OCI-LY7 (cell line): ENCODE data around the gene POC5. TPM values are rescaled to one million over a fixed set of nuclear protein-coding genes. Genes with fewer than 3 reads are reported as not detected.
A peak's percentile ranks its signal among the peaks of the same experiment; 100 is the strongest.

Experiments
- BruUV-seq: library from RNA; stranded (reverse); fragments of 400-500 nt; replicated peaks from 2 replicates; lab custom pipeline; 2021; lab: Mats Ljungman, UMichigan
- CTCF ChIA-PET: fragments of 300-600 bp; sonication (Branson Sonifier 250); formaldehyde crosslinking; loops from one replicate; lab custom pipeline; 2022; ENCODE audit warnings: antibody characterized with exemption; ENCODE audit not compliant: unreplicated experiment; lab: Charles Lee
- POLR2A ChIA-PET: fragments of 300-600 bp; sonication (Branson Sonifier 250); formaldehyde crosslinking; loops from one replicate; lab custom pipeline; 2022; ENCODE audit warnings: antibody characterized with exemption; lab: Charles Lee
- DNase-seq: peaks from one replicate; pipeline ENCODE4 v3.0.0-alpha.2; 2015; ENCODE audit warnings: low spot score
- H2AFZ ChIP-seq: fragments of 200-600 bp; sonication (generic), shearing (Covaris generic); 2 replicates; pipeline ENCODE4 v1.6.1; 2014; ENCODE audit warnings: mild to moderate bottlenecking, antibody characterized with exemption, low read length, moderate library complexity
- H3K27ac ChIP-seq: fragments of 200-600 bp; sonication (generic); 2 replicates; pipeline ENCODE4 v1.5.1; 2014; ENCODE audit warnings: mixed run types, low read depth, mild to moderate bottlenecking, moderate library complexity, low read length, inconsistent platforms; ENCODE audit not compliant: poor library complexity, severe bottlenecking
- H3K36me3 ChIP-seq: fragments of 200-600 bp; sonication (generic); 2 replicates; pipeline ENCODE4 v1.6.1; 2014; ENCODE audit warnings: mild to moderate bottlenecking, antibody characterized with exemption, low read length, moderate library complexity, mixed read lengths; ENCODE audit not compliant: insufficient read depth
- H3K4me1 ChIP-seq: fragments of 200-600 bp; sonication (generic); 2 replicates; pipeline ENCODE4 v1.5.1; 2014; ENCODE audit warnings: mild to moderate bottlenecking, low read length; ENCODE audit not compliant: insufficient read depth, poor library complexity, severe bottlenecking
- H3K4me2 ChIP-seq: fragments of 200-600 bp; sonication (generic); 2 replicates; pipeline ENCODE4 v1.6.1; 2014; ENCODE audit warnings: mild to moderate bottlenecking, low read length
- H3K4me3 ChIP-seq: fragments of 200-600 bp; sonication (generic); 2 replicates; pipeline ENCODE4 v1.5.1; 2014; ENCODE audit warnings: mild to moderate bottlenecking, low read depth, low read length; ENCODE audit not compliant: poor library complexity, severe bottlenecking
- H3K79me2 ChIP-seq: fragments of 200-600 bp; sonication (generic); 2 replicates; pipeline ENCODE4 v1.6.1; 2016; ENCODE audit warnings: low read depth, mild to moderate bottlenecking, low read length, moderate library complexity, mixed read lengths; ENCODE audit not compliant: insufficient read depth
- H3K9me2 ChIP-seq: fragments of 200-600 bp; sonication (generic); 2 replicates; pipeline ENCODE4 v1.6.1; 2016; ENCODE audit warnings: mild to moderate bottlenecking, low read length, mixed read lengths; ENCODE audit not compliant: insufficient read depth
- H3K9me3 ChIP-seq: fragments of 200-600 bp; sonication (generic); 2 replicates; pipeline ENCODE4 v1.6.1; 2014; ENCODE audit warnings: mild to moderate bottlenecking, mixed run types, low read length, mixed read lengths
- H4K20me1 ChIP-seq: fragments of 200-600 bp; sonication (generic); 2 replicates; pipeline ENCODE4 v1.6.1; 2014; ENCODE audit warnings: mild to moderate bottlenecking, antibody characterized with exemption, low read length, moderate library complexity, mixed read lengths; ENCODE audit not compliant: insufficient read depth
- CTCF ChIP-seq: fragments of 200-600 bp; sonication (generic); conservative IDR thresholded peaks from 2 replicates; pipeline ENCODE4 v1.5.1; 2014; ENCODE audit warnings: mild to moderate bottlenecking, antibody characterized with exemption, low read length, moderate library complexity, mixed read lengths
- EZH2phosphoT487 ChIP-seq: fragments of 200-600 bp; sonication (generic); IDR thresholded peaks from 2 replicates; pipeline ENCODE4 v1.6.1; 2018; ENCODE audit warnings: low read depth, borderline replicate concordance, mild to moderate bottlenecking, mixed run types, antibody characterized with exemption, low read length, moderate library complexity, mixed read lengths
- intact Hi-C: fragments of 100-400 bp; cut with micrococcal nuclease; formaldehyde crosslinking; loops from one replicate; pipeline ENCODE4 v1.10.0; 2022; ENCODE audit not compliant: unreplicated experiment
- total RNA-seq, 2 experiments: library from RNA; depleted of rRNA in 1 of 2; stranded (reverse); fragments of >200 nt in 1 of 2; shearing (Covaris generic) in 1 of 2; gene quantifications; 2 replicates each; pipeline ENCODE4 v1.2.3, GENCODE V29; 2014 to 2022

POC5 gene
- total RNA-seq, 2 experiments from 2014 or later = 20.5 to 29.4 TPM

GRCh38 chr5:75671506-75671905 is 45.7 kb downstream of the POC5 start:
- Histone ChIP-seq H2AFZ (no peak overlapping the region), H3K4me3 (no peak overlapping the region), H3K9me3 (no peaks in the 10 kb centered on the region), H3K4me2 (no peak overlapping the region), H3K4me1 (no peaks in the 10 kb centered on the region), H3K27ac (no peak overlapping the region), H3K36me3 (peaks cover 43% of the 10 kb centered on the region), H3K79me2 (no peaks in the 10 kb centered on the region), H3K9me2 (no peaks in the 10 kb centered on the region), H4K20me1 (no peaks in the 10 kb centered on the region)
- BruUV-seq = TSS peak; percentile 19
- intact Hi-C loops = no loop called here
- ChIA-PET CTCF (no interaction called here), POLR2A (no interaction called here)
- no peak for DNase-seq
- TF ChIP-seq CTCF (no peak), EZH2phosphoT487 (no peak)

GRCh38 chr5:75670577-75670976 is 46.7 kb downstream of the POC5 start:
- no peak overlapping the region for H3K4me2 ChIP-seq
- no peak for TF ChIP-seq EZH2phosphoT487
- no peak overlapping the region for H3K4me3 ChIP-seq
- intact Hi-C loops = no loop called here
- no peak overlapping the region for H3K27ac ChIP-seq
- ChIA-PET POLR2A (no interaction called here), CTCF (no interaction called here)
- no TSS peak for BruUV-seq
- no peaks in the 10 kb centered on the region for H3K79me2 ChIP-seq
- H3K36me3 ChIP-seq = peaks cover 33% of the 10 kb centered on the region
- no peak for DNase-seq
- H4K20me1 ChIP-seq = no peaks in the 10 kb centered on the region
- peaks cover 4% of the 10 kb centered on the region for H3K4me1 ChIP-seq
- no peaks in the 10 kb centered on the region for H3K9me3 ChIP-seq
- H3K9me2 ChIP-seq = no peaks in the 10 kb centered on the region
- no peak overlapping the region for H2AFZ ChIP-seq

GRCh38 chr5:75668977-75669689 is 48.1 kb downstream of the POC5 start:
- Histone ChIP-seq H3K79me2 (no peaks in the 10 kb centered on the region), H3K4me3 (no peak overlapping the region), H3K27ac (no peak overlapping the region), H2AFZ (no peak overlapping the region), H3K4me2 (peak overlapping the region; percentile 29; the same call in 1 of the 2 replicates), H3K9me3 (no peaks in the 10 kb centered on the region), H3K36me3 (peaks cover 20% of the 10 kb centered on the region), H3K4me1 (peaks cover 4% of the 10 kb centered on the region), H4K20me1 (no peaks in the 10 kb centered on the region), H3K9me2 (no peaks in the 10 kb centered on the region)
- CTCF ChIA-PET = interaction anchor here (1.1 kb wide), 1 partner anchor 9 kb away, joined by 4 read pairs; no protein-coding TSS in a partner anchor
- TF ChIP-seq CTCF (no peak), EZH2phosphoT487 (no peak)
- DNase-seq = peak; percentile 8
- BruUV-seq = no TSS peak
- POLR2A ChIA-PET = interaction anchor here (0.6 kb wide), 3 partner anchors 20 to 422 kb away, joined by 3 read pairs; no protein-coding TSS in a partner anchor
- intact Hi-C loops = loop anchor here (5.0 kb wide), 1 partner anchor 432 kb away; the partner anchor contains the start of gene ANKRD31
